ENCODE results near the gene OXNAD1.

The OXNAD1 gene

GRCh38 chr3:16329036-16329825 is 64.2 kb downstream of the OXNAD1 start:
- Histone ChIP-seq H3K9me2 (replicated peaks; ENCODE audit: low read depth, low read length) (no peaks in the 10 kb centered on the region), H3K36me3 (ENCODE audit: insufficient read depth, low read length) (peaks cover 75% of the 10 kb centered on the region), H3F3A (ENCODE audit: low read depth) (no peaks in the 10 kb centered on the region), H3K4me1 (ENCODE audit: insufficient read depth, low read length, poor library complexity, severe bottlenecking) (no peaks in the 10 kb centered on the region), H2AFZ (ENCODE audit: low read length) (no peak overlapping the region), H4K20me1 (ENCODE audit: insufficient read depth, low read length, poor library complexity, severe bottlenecking) (no peaks in the 10 kb centered on the region), H3K27me3 (ENCODE audit: insufficient read depth, low read length, poor library complexity, severe bottlenecking) (no peaks in the 10 kb centered on the region), H3K4me3 (ENCODE audit: low read length, poor library complexity, severe bottlenecking) (no peak overlapping the region), H3K9me3 (ENCODE audit: insufficient read depth, low read depth, low read length) (peaks cover 11% of the 10 kb centered on the region; the same call in 1 of the 2 replicates), H3K9ac (ENCODE audit: low read depth, low read length, poor library complexity, severe bottlenecking) (no peak overlapping the region), H3K4me2 (ENCODE audit: low read depth, low read length, poor library complexity, severe bottlenecking) (no peak overlapping the region), H3K79me2 (ENCODE audit: insufficient read depth, low read length) (peaks cover 5% of the 10 kb centered on the region; the same call in 1 of the 2 replicates)
- TF ChIP-seq CTCF (conservative IDR thresholded peaks at IDR 0.05; ENCODE audit: low read length) (no peak), EZH2phosphoT487 (IDR thresholded peaks at IDR 0.05; ENCODE audit: borderline replicate concordance) (no peak)

GRCh38 chr3:16329826-16330129 is 64.8 kb downstream of the OXNAD1 start:
- Histone ChIP-seq H3K4me3 (ENCODE audit: low read length, poor library complexity, severe bottlenecking) (no peak overlapping the region), H3K4me2 (ENCODE audit: low read depth, low read length, poor library complexity, severe bottlenecking) (no peak overlapping the region), H4K20me1 (ENCODE audit: insufficient read depth, low read length, poor library complexity, severe bottlenecking) (no peaks in the 10 kb centered on the region), H3K4me1 (ENCODE audit: insufficient read depth, low read length, poor library complexity, severe bottlenecking) (no peaks in the 10 kb centered on the region), H3K27me3 (ENCODE audit: insufficient read depth, low read length, poor library complexity, severe bottlenecking) (no peaks in the 10 kb centered on the region), H2AFZ (ENCODE audit: low read length) (no peak overlapping the region), H3K36me3 (ENCODE audit: insufficient read depth, low read length) (peaks cover 75% of the 10 kb centered on the region), H3K9ac (ENCODE audit: low read depth, low read length, poor library complexity, severe bottlenecking) (no peak overlapping the region), H3F3A (ENCODE audit: low read depth) (no peaks in the 10 kb centered on the region), H3K79me2 (ENCODE audit: insufficient read depth, low read length) (peaks cover 11% of the 10 kb centered on the region; the same call in 1 of the 2 replicates), H3K9me2 (replicated peaks; ENCODE audit: low read depth, low read length) (no peaks in the 10 kb centered on the region), H3K9me3 (ENCODE audit: insufficient read depth, low read depth, low read length) (peaks cover 11% of the 10 kb centered on the region; the same call in 1 of the 2 replicates)
- TF ChIP-seq CTCF (conservative IDR thresholded peaks at IDR 0.05; ENCODE audit: low read length) = no peak
- no peak for TF ChIP-seq EZH2phosphoT487 (IDR thresholded peaks at IDR 0.05; ENCODE audit: borderline replicate concordance)

- Histone ChIP-seq H3K4me2 (ENCODE audit: low read depth, low read length, poor library complexity, severe bottlenecking) (no peak overlapping the region), H2AFZ (ENCODE audit: low read length) (no peak overlapping the region), H3K9me2 (replicated peaks; ENCODE audit: low read depth, low read length) (no peaks in the 10 kb centered on the region), H3F3A (ENCODE audit: low read depth) (no peaks in the 10 kb centered on the region), H3K27me3 (ENCODE audit: insufficient read depth, low read length, poor library complexity, severe bottlenecking) (no peaks in the 10 kb centered on the region), H3K4me1 (ENCODE audit: insufficient read depth, low read length, poor library complexity, severe bottlenecking) (no peaks in the 10 kb centered on the region), H3K4me3 (ENCODE audit: low read length, poor library complexity, severe bottlenecking) (no peak overlapping the region), H3K9ac (ENCODE audit: low read depth, low read length, poor library complexity, severe bottlenecking) (no peak overlapping the region), H3K36me3 (ENCODE audit: insufficient read depth, low read length) (peaks cover 75% of the 10 kb centered on the region), H3K9me3 (ENCODE audit: insufficient read depth, low read depth, low read length) (peaks cover 11% of the 10 kb centered on the region; the same call in 1 of the 2 replicates), H4K20me1 (ENCODE audit: insufficient read depth, low read length, poor library complexity, severe bottlenecking) (no peaks in the 10 kb centered on the region), H3K79me2 (ENCODE audit: insufficient read depth, low read length) (peaks cover 14% of the 10 kb centered on the region; the same call in 1 of the 2 replicates)
- TF ChIP-seq EZH2phosphoT487 (IDR thresholded peaks at IDR 0.05; ENCODE audit: borderline replicate concordance) (no peak), CTCF (conservative IDR thresholded peaks at IDR 0.05; ENCODE audit: low read length) (no peak)
Measured at GRCh38 chr3:16330351-16330750, 65.3 kb downstream of the OXNAD1 start.
